HG02798 (cell line): ENCODE results near the gene CABLES1.
"Not testable (repeated sequence)": the region's sequence is repeated elsewhere in the genome, so short reads cannot be mapped to it uniquely, and the experiment has no call there.

Experiments
- ATAC-seq: cut with Tn5 transposase; IDR thresholded peaks from one replicate; pipeline ENCODE4 v1.9.1; 2021; ENCODE audit warnings: mild to moderate bottlenecking; ENCODE audit not compliant: unreplicated experiment, poor library complexity

Gene CABLES1

GRCh38 chr18:23279931-23280330, 144.6 kb downstream of the CABLES1 start:
- ATAC-seq: no peak

GRCh38 chr18:23280844-23281243, 145.6 kb downstream of the CABLES1 start:
- ATAC-seq: no peak

GRCh38 chr18:23281626-23282436, 146.5 kb downstream of the CABLES1 start:
- no peak for ATAC-seq

- no peak for ATAC-seq
Measured at GRCh38 chr18:23282437-23282781, 147.1 kb downstream of the CABLES1 start.

- peak; percentile 88 for ATAC-seq
Measured at GRCh38 chr18:23283916-23284430, 148.7 kb downstream of the CABLES1 start.

GRCh38 chr18:23284629-23285028, 149.3 kb downstream of the CABLES1 start:
- no peak for ATAC-seq

GRCh38 chr18:23285581-23285980, 150.3 kb downstream of the CABLES1 start:
- not testable (repeated sequence) for ATAC-seq

- ATAC-seq: no peak
Measured at GRCh38 chr18:23291456-23292205, 156.3 kb downstream of the CABLES1 start.

- no peak for ATAC-seq
Measured at GRCh38 chr18:23300231-23300805, 165.0 kb downstream of the CABLES1 start.

- ATAC-seq: no peak
Measured at GRCh38 chr18:23301972-23302371, 166.7 kb downstream of the CABLES1 start.

GRCh38 chr18:23302511-23302850, 167.2 kb downstream of the CABLES1 start:
- ATAC-seq: no peak

- no peak for ATAC-seq
Measured at GRCh38 chr18:23302851-23303527, 167.7 kb downstream of the CABLES1 start.

- peak; percentile 93 for ATAC-seq
Measured at GRCh38 chr18:23306822-23307221, 171.5 kb downstream of the CABLES1 start.

GRCh38 chr18:23307567-23308295, 172.4 kb downstream of the CABLES1 start:
- ATAC-seq: peak; percentile 38
